MM.1S (cell line): ENCODE measurements around the gene CUEDC2.

Experiments used
- EZH2 ChIP-seq: fragments of 300-600 bp; sonication (generic); optimal IDR thresholded peaks from 2 replicates; pipeline ENCODE3; 2017; ENCODE audit warnings: low read depth, mild to moderate bottlenecking, antibody characterized with exemption, low read length, mixed read lengths
- TF ChIP-seq, protein P1 (sequence below): fragments of 300-600 bp; sonication (generic); IDR thresholded peaks from 2 replicates; pipeline ENCODE4 v1.5.1; 2016; ENCODE audit warnings: antibody characterized with exemption, low read length, mixed read lengths

DNA sequence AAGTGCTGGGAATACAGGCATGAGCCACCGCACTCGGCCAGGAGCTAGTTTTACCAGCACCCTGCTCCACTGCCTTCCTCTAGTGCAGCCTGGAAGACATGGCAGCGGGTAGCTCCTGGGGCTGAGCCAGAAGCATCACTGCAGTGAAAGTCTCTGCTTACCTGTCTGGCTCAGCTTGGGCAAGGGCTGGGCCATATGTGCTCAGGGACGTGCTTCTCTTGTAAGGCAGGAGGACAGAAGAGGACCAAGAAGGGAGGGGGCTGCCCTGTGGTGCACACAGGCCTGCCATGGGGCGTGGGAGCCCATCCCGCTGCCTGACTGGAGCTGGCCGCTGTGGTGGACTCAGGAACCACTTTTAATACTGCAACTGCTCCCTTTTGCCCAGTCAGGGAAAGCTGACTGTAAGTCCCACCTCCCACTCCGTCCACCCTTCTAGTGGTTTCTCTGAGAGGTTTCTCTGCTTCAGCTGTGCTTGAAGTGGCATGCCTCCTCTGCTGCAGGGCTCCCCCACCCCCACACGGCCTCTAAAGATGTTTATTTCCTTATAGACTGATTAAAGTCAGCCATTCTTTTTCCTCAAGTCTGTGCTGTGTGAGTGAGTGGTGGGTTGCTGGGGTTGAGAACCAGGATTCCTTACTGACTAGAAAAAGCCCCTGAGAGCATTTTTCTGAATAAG, 44.2 kb upstream of the CUEDC2 start:
- TF ChIP-seq EZH2 = no peak
- TF ChIP-seq, protein P1, sequence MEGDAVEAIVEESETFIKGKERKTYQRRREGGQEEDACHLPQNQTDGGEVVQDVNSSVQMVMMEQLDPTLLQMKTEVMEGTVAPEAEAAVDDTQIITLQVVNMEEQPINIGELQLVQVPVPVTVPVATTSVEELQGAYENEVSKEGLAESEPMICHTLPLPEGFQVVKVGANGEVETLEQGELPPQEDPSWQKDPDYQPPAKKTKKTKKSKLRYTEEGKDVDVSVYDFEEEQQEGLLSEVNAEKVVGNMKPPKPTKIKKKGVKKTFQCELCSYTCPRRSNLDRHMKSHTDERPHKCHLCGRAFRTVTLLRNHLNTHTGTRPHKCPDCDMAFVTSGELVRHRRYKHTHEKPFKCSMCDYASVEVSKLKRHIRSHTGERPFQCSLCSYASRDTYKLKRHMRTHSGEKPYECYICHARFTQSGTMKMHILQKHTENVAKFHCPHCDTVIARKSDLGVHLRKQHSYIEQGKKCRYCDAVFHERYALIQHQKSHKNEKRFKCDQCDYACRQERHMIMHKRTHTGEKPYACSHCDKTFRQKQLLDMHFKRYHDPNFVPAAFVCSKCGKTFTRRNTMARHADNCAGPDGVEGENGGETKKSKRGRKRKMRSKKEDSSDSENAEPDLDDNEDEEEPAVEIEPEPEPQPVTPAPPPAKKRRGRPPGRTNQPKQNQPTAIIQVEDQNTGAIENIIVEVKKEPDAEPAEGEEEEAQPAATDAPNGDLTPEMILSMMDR = no peak
